HL-60/S4 treated with retinoic acid at 250 ng/mL for 4 days and 3 days (cell line): ENCODE results near the gene KCNIP4.

Experiments used
- in situ Hi-C: fragments of 300-500 bp; cut with MboI; formaldehyde crosslinking; loops from 2 replicates; pipeline ENCODE4 v1.7.0; 2022; ENCODE audit warnings: low sequenced_read_pairs

The KCNIP4 gene

DNA sequence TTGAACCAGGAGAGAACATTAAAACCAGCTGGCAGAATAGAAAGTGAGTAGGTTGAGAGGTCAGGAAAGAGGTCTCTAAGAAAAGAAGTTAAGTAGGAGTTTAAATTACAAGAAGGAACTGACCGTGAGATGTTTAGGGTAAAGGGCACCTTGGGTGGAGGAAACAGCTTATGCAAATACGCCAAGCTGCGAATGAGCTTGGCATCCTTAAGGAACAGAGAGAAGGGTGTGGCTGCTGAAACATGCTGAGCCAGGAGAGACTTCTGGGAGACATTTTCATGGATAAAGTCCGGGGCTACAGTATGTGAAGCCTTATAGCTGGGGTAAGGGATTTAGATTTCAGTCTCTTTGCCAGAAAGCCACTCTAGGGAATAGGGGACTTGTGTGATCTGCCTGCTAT, 249.1 kb downstream of the KCNIP4 start:
- in situ Hi-C loops = no loop called here

DNA sequence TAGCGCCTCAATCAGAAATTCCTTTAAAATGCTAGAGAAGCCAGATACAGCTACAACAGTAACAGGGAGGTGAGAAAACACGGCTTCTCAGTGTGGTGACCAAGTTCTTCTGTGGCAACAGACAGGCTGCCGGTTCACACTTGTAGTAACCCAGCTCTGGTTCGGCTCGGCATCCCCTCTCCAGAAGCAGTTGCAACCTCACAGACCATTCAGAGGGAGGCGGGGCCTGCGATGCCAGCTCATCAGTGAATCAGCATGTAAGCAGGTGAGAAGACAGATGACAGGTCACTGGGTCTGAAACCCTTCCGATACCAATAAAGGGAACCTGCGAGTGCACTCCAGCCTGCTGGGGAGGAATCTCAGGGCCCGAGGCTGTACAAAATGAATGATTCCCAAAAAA, 251.0 kb downstream of the KCNIP4 start:
- in situ Hi-C loops = no loop called here

DNA sequence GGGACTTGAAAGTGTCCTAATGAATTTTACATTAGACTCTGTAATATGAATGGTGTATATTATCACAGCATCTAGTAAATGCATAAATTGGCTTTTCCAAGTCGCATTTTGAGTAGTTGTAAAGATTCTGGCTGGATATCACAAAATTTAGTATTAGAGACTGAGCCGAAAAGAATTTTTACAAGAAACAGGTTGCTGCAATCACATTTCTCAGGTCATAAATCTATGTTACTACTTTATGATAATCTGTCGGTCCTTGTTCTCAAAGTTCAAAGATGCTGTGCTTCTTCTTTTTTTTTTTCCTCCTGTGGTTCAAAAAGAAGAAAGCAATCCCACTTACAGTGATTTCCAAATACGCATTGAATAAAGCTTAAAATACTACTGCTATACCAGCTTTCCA, 253.4 kb downstream of the KCNIP4 start:
- in situ Hi-C loops = no loop called here

DNA sequence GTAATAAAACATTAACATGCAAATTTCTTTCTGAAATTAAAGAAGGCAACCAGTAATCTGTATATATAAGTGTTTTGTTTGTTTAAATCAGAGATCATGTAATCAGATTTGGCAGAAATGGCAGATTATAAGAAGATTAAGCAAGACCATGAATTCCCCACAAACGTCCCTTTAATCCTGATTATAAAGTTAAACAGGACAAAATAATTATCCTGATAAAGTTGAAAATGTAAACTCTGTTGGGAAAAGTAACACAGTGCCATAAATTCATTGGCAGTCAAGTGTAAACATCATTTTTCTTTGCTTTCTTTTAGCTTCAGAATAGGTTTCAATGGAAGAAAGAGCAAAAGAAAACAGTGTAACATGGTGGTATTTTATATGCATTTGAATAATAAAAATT, 256.3 kb downstream of the KCNIP4 start:
- in situ Hi-C loops = no loop called here

DNA sequence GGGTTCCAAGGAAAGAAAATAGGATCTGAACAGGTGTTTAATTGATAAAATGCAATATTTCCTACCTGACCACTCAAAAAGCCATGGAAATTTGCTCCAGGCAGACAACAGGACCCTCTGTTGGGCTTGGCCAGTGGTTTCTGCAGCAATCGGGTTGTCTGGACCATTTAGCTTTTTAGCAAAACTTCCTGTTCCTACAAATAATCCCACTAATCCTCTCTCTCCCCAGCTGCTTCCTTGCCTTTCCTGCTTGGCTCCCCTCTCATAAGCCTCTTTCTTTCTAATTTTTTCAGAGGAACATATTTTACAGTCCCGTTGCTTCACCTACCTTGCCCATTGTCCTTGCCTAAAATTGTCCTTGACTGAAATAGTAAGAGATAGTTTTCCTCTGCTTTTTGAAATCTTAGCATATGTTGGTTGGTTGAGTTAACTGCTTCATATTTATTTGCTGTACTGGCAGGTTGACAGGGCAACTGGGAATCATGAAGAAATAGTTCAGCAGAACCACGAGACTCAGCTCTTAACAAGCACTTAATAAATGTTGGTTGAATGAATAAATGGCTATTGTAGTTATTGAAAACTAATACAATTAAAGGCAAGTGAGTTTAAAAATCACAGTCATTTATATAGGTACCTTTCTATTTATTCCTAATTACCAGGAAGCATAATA, 259.8 kb downstream of the KCNIP4 start:
- in situ Hi-C loops = no loop called here

DNA sequence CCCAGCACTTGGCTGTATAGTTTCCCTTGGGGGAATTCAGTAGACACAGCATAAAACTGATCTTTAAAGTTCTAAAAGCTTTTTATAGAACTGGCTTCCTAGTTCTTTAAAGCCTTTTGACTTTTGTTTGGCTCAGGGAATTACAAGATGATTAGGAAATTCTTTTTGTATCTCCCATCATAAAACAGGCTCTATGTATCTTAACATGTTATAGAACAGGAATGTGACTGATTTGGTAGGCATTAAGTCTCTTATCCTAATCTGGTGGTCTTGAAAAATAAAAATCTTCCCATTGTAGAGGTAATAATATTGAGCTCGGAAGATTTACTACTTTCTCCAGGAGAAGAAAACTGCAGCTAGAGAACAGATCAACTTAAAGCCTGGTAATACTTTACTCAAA, 262.7 kb downstream of the KCNIP4 start:
- in situ Hi-C loops = no loop called here

DNA sequence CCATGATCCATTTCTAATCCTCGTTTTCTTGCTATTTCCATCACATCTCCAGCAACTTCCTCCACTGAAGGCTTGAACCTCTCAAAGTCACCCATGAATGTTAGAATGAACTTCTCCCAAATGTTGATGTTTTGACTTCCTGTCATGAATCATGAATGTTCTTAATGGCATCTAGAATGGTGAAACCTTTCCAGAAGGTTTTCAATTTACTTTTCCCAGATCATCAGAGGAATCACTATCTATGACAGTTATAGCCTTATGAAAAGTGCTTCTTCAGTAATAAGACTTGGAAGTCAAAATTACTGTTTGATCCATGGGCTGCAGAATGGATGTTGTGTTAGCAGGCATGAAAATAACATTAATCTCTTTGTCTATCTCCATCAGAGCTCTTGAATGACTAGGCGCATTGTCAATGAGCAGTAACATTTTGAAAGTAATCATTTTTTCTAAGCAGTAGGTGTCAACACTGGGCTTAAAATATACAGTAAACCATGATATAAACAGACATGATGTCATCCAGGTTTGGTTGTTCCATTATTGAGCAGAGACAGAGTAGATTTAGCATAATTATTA, 268.2 kb downstream of the KCNIP4 start:
- in situ Hi-C loops = no loop called here

DNA sequence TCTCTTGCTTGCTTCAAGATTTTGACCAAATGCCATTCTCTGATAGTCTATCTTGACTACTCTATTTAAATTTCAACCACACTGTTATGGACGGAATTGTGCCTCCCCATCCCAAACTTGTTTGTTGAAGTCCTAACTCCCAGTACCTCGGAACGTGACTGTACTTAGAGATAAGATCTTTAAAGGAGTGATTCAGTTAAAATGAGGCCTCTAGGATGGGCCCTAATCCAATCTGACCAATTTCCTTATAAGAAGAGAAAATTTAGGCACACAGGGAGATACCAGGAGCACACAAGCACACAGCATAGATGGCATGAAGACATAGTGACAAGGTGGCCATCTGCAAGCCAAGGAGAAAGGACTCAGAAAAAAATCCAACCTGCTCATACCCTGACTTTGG, 269.9 kb downstream of the KCNIP4 start:
- in situ Hi-C loops = no loop called here

DNA sequence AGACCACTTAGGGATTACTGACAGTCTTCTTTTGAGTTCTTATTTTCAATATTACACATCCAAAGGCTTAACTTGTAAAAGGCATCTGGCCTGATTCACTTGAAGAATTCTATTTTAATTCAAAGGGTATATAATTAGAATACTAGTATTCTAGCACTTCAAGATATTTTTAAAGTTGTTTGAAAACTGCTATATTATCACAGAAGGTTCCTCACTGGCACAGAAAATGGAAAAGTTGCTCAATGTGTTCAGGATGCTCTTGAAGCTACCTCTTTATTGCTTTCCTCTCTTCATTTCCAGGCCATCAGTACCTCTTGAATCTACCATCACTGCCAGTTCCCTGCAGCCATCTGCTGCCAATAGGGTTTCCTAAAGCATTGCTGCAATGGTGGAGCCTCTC, 271.4 kb downstream of the KCNIP4 start:
- in situ Hi-C loops = no loop called here

DNA sequence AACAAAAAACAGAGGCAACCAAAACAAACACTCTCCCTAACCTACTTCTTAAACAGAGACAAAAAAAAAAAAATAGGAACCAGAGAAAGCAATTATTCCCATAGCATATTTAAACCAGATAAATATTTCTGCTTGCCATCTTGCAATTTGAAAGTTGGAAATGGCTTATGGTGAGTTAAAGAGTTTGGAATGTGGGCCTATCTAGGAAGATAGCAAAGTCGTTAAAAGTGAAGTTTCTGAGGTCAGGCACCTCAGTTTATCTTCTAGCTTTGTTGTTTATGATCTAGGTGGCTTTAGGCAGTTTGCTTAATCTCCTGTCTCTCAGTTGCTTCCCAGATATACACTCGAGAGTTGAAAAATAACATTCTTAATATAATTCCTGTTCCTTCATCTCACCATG, 284.2 kb downstream of the KCNIP4 start:
- in situ Hi-C loops = no loop called here

DNA sequence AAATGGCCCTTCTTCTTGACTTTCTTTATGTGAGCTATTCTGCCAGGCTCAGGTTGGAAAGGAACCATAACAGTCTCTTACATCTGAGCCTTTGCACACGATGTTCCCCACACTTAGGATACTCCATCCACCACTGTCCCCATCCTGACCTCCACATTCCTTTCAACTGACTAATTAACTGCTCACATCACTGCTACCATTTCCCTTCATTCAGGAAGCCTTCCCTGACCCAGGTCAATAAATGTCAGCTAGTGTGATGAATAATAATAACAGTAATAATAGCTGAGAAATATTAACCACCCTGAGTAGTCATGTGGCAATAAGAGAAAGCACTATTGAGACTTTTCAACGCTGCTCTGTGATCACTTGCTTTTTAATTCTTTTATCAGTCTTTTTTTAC, 291.7 kb downstream of the KCNIP4 start:
- in situ Hi-C loops = no loop called here

DNA sequence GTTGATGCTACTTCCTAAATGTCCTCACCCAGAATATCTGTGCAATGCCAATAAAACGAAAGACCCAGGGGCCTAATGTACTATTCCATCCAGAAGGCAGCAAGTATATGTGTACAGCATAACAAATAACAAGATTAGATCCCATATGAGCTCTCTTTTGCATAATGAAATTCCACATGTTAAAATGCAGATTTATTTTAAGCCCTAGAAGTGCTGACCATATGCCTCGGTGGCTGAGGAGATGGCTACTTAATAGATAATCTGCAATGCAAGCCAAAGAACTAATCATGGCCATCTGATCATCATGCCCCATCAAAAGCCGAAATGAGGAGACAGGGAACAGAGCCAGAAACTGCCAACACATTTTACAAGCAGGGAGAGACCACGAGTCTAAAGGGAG, 293.5 kb downstream of the KCNIP4 start:
- in situ Hi-C loops = no loop called here

DNA sequence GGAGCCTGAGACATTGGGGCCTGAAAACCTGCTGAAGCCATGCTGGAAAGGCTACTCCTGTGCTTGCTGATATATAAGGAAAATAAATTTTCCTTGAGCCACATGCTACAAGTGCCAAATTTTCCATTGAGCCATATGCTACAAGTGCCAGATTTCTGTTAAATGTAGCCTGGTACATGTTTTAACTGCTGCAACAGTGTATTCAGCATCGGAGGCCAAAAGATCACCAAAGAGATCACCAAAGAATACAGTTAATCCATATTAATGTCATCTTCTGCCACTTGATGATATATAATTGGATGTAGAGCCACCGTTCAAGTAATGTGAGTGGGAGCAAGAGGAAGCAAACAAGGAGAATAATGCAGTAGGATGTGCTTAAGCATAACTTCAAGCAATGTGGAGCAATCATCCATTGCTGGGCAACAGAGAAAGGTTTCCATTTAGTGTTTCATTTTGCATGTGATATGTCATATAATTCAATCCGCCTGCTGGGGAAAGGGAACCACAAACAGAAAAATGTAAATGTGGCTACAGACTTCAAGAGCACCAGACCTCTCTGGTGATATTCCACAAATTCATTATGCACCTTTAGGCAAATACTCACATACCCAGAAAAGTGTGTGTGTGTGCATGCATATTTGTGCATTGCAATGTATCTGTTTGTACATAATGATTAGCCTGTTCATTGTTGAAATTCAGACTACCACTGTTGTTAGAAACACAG, 295.9 kb downstream of the KCNIP4 start:
- in situ Hi-C loops = no loop called here

DNA sequence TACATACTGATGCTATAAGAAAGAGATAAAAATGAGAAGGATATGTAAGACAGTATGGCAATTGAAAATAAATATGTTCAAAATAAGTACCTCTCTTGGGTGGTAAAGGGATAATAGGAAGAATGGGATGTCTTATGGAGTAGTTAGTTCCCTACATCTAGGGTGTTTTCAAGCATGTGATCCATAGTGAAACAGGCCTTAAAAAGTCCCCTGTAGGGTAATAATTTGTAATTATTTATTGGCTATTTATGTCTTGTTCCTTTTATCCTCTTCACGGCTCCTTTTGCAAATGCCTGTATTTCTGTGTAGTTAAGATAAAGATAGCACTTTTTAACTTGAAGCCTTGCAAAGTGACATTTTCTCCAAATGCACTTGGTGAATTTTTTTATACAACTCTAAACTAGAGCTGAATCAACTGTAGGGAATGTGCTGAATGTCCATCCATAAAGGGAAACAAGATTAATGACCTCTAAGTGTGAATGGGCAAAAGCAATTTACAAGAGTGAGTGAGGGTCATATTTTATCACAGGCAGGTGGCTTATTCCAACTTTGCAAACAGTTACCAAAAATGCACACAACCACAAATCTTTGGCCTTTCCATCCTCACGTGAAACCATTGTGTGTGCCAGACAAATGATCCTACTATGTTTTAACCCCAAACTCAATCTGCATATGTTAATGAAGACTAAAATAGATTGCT, 299.0 kb downstream of the KCNIP4 start:
- in situ Hi-C loops = no loop called here

DNA sequence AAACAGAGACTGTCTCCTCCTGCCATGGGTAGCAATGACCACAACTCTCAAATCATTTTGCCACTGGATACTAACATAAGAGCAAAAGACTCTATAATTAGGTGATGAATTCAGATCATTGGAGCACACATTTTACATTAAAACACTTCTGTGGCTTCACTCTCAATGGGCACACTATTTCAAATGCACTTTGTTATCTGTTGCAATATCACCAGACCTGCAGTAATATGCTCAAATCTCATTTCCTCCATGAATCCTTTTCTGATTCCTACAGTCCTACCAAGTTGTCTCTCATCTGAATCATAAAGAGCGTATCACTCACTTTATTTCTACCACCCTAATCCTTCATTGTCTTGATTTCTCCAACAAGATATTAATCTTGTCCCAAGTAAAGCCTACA, 302.8 kb downstream of the KCNIP4 start:
- in situ Hi-C loops = no loop called here

DNA sequence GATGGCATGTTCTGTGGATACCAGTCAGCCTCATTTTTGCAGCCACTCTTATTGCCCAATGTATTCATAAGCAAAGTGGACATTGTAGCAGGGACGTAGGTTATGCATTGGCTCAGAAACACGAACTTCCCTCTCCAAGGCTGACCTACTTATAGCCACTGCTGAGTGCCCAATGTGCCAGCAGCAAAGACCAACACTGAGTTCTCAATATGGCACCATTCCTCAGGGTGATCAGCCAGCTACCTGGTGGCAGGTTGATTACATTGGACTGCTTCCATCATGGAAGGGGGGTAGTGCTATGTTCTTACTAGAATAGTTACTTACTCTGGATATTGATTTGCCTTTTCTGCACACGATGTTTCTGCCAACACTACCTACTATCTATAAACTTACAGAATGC, 306.9 kb downstream of the KCNIP4 start:
- in situ Hi-C loops = no loop called here

DNA sequence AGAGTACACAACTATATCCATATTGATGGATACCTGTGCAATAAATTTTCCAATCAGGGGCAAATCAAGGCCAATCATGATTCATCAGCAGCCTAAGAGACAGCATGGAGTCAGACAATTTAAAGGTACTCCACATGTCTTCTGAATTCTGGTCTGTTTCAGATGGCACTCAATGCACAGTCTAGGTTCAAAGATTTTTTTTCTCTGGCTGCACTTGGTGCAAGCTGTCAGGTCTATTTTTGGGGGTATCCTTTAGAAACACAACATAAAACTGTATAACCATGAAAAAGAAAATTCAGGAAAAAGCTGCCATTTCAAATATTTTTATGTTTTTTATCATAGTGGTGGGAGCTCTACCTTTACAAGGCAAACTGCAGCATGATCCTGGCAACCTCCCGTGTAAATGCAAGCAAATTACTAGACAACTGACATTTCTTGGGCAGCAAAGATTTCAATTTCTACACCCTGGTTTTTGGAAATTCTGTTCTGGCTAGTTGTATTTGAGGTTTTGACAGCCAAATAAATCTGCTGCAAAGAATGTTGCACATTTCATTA, 310.3 kb downstream of the KCNIP4 start:
- in situ Hi-C loops = no loop called here

DNA sequence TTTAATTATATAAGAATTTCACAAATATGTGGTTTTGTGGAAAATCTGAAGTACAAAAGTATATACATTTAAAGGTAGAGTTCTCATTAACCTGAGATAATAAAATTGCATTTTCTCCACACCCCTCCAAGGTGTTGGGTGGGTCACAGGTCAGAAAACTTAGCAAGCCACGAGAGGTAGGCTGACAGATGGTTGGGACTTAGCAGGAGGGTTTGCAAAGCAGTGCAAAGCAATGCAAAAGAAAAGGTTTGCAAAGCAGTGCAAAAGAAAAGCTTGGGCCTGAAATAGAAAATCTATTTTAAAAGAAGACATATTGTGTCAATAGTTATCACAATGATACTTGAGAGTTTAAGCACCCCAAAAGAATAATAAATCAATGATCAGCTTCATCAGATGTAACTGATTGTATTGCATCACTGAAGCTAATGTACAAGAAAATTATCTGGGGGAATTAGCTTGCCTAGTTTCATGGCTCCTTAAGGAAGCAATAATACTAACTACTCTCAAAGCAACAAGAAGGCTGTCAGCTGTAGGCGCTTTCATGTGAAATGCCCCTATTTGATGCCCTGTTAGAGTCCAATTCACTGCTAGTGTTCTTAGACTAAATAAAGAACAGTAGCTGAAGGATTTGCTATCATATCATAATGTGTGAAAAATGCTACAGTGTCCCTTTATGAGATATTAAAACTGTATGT, 319.5 kb downstream of the KCNIP4 start:
- in situ Hi-C loops = no loop called here

DNA sequence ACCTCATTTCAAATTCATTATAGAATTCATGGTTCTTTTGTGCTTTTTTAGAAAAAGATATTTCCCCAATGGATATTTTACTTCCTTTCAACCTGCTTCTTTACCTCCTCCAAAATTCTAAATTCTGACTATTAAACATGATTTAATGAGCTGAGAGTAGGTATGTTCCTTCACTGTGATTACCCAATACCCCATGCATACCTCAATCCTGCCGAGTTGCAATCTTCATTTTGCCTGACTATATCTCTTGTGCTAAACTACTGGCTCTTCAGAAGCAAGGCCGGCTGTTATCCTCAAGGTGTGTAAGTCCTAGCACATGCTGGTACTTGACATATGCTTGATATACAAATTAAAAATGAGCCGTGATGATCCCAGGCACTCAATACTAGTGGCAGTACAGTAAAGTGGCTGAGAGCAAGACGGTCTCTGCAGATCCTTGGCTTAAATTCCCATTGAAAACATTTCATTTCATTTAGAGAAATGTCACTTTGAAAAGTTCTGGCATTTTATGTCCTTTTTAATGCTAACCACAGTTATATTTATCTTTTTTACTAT, 320.4 kb downstream of the KCNIP4 start:
- in situ Hi-C loops = no loop called here

DNA sequence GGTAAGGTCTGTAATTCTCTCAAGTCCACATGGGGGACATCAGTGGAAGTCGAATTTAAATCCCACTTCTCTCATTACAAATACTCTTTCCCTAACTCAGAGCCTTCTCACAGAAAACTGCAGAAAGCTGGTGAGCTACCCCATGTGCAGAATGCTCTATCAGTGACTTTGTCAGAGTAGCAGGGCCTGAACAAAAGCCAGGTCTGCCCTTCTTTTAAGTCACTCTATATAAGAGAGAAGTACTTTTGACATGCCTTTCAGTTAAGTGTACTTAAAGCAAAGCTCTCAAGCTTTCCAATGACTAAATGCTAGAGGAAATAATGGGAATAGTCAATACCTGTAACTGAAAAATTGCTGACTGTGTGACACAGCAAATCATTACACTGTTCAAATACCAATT, 323.1 kb downstream of the KCNIP4 start:
- in situ Hi-C loops = no loop called here

DNA sequence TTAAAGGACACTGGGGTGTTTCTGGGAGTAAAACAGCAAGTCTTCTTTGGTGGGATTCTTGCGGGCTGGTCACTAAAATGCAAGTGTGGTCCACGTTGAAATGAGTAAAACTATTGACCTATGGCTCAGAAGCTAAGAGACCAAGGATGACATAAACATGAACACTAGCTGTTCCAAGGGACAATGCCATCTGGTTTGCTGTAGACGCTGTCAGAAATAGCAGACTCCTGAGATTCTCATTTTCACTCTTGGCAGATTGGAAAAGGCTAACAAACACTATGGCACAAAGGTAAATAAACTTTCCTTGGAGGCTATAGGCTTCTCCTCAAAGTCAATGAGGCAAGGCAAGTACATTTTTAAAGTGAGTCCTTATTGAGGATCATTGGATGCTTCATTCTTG, 343.6 kb downstream of the KCNIP4 start:
- in situ Hi-C loops = no loop called here
